ENCODE measurements around the gene MAPKAP1.

DNA sequence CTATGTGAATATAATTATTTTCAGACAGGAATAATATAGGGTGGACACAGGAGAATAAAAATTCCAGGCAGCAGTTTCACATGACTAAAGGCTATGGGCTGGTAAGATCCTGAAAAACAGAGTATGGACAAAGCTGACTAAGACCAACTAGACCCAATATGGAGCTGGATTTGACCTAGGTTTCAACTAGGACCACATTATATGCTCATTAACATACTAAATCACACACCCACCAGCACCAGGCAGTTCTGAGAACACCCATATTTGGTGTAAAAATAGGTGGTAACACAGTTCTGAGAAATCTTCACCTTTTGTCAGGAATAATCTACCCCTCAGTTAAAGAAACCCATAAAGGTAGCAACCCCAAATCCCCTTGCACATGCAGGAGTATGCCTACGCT, 64.7 kb downstream of the MAPKAP1 start:
- TF ChIP-seq SIN3A (IDR thresholded peaks at IDR 0.05; ENCODE audit: borderline replicate concordance, insufficient read depth, low read length) (no peak), POLR2AphosphoS5 (IDR thresholded peaks at IDR 0.05; ENCODE audit: low read depth, low read length) (no peak), TAF1 (IDR thresholded peaks at IDR 0.05; ENCODE audit: borderline replicate concordance, insufficient read depth, low read length) (no peak)
